HG03064 (cell line): Measurements from ENCODE around the gene RAB3A.

ENCODE experiments used
- ATAC-seq: cut with Tn5 transposase; IDR thresholded peaks from one replicate; pipeline ENCODE4 v1.9.1; 2021; ENCODE audit warnings: low read depth; ENCODE audit not compliant: unreplicated experiment

The RAB3A gene

GRCh38 chr19:18202397-18202777 is 1.5 kb downstream of the RAB3A start:
- ATAC-seq, result no peak

- ATAC-seq, result no peak
Measured at GRCh38 chr19:18198374-18198773, 5.5 kb downstream of the RAB3A start.

- no peak for ATAC-seq
Measured at GRCh38 chr19:18197941-18198340, 5.9 kb downstream of the RAB3A start.

GRCh38 chr19:18197306-18197705 is 6.5 kb downstream of the RAB3A start:
- no peak for ATAC-seq

GRCh38 chr19:18196511-18196845 is 7.4 kb downstream of the RAB3A start:
- no peak for ATAC-seq

GRCh38 chr19:18194554-18195238 is 9.1 kb downstream of the RAB3A start:
- no peak for ATAC-seq

- ATAC-seq, result no peak
Measured at GRCh38 chr19:18194181-18194530, 9.7 kb downstream of the RAB3A start.

- ATAC-seq, result peak; percentile 14
Measured at GRCh38 chr19:18193388-18194180, 10.3 kb downstream of the RAB3A start.

- ATAC-seq, result peak; percentile 71
Measured at GRCh38 chr19:18192673-18193387, 11.0 kb downstream of the RAB3A start, which contains the start of gene MPV17L2. MPV17L2 (plus strand) TSS chr19:18193218; CDS start chr19:18193282, 64 bp downstream.

- ATAC-seq, result no peak
Measured at GRCh38 chr19:18191640-18192062, 12.2 kb downstream of the RAB3A start.

- no peak for ATAC-seq
Measured at GRCh38 chr19:18190278-18190677, 13.6 kb downstream of the RAB3A start.

GRCh38 chr19:18185538-18185937 is 18.3 kb downstream of the RAB3A start:
- no peak for ATAC-seq

GRCh38 chr19:18183529-18183928 is 20.3 kb downstream of the RAB3A start:
- no peak for ATAC-seq

- no peak for ATAC-seq
Measured at GRCh38 chr19:18179957-18180356, 23.9 kb downstream of the RAB3A start.

- ATAC-seq, result no peak
Measured at GRCh38 chr19:18176367-18177310, 27.2 kb downstream of the RAB3A start.

GRCh38 chr19:18174983-18175382 is 28.9 kb downstream of the RAB3A start:
- no peak for ATAC-seq

- ATAC-seq, result peak; percentile 40
Measured at GRCh38 chr19:18173572-18174288, 30.1 kb downstream of the RAB3A start, which contains the start of gene IFI30. IFI30 (plus strand) TSS chr19:18173813; CDS start chr19:18173842, 29 bp downstream.

GRCh38 chr19:18173054-18173571 is 30.7 kb downstream of the RAB3A start:
- ATAC-seq, result peak; percentile 6

GRCh38 chr19:18172331-18173053 is 31.4 kb downstream of the RAB3A start:
- ATAC-seq, result no peak
